ENCODE data around the gene TM4SF5. TPM values are rescaled to one million over a fixed set of nuclear protein-coding genes. Genes with fewer than 3 reads are reported as not detected.

TM4SF5 gene
- total RNA-seq, 1 experiment from 2014 or later: not detected

DNA sequence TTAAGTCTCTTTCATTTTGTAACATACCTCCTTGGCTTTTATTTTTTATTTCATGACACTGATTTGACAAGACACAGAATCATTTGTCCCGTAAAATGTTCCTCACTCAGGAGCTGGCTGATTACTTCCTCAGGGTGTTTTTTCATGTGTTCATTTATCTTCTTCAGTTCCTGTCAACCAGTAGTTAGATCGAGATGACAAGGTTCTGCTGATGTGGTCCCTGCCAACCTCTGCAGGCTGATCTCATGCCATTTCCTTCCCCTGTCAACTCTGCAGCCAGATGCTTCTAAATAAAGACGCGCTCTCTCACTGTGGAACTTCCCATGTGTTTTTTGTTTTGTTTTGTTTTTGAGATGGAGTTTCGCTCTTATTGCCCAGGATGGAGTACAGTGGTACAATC is 23.8 kb upstream of the TM4SF5 start:
- no peak for DNase-seq (ENCODE audit: low read depth)

DNA sequence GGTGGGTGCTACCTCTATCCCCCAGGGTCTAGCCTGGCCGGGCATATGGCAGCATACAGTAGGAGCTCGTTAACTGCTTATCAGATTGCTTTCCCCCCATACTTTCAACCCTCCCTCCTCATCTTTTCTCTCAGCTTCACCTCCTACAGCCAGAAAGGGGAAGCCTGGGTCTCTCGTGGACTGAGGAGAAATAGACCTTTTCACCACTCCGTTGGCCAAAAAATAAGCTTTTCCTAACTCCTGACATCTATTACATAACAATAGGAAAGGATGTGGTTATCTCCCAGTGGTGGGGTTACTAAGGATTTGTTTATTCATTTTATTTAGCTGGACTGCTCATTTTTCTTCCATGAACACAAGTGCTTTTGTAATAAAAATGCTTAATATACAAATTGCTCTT is 23.0 kb upstream of the TM4SF5 start:
- DNase-seq (ENCODE audit: low read depth): no peak

DNA sequence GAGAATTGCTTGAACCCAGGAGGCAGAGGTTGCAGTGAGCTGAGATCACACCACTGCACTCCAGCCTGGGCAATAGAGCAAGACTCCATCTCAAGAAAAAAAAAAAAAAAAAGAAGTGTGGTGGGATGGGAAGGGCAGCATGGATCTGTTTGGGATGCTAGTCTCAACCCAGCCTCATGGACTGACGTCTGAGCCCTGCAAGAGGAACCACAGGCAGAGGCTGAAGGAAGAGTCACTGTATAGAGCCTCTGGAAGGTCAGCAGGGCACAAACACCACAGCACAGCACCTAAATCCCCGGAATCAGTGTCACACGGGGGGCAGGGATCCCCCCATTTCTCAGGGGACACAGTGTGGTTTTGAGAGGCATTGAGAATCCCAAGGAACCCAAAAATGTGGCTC is 21.1 kb upstream of the TM4SF5 start:
- no peak for DNase-seq (ENCODE audit: low read depth)

DNA sequence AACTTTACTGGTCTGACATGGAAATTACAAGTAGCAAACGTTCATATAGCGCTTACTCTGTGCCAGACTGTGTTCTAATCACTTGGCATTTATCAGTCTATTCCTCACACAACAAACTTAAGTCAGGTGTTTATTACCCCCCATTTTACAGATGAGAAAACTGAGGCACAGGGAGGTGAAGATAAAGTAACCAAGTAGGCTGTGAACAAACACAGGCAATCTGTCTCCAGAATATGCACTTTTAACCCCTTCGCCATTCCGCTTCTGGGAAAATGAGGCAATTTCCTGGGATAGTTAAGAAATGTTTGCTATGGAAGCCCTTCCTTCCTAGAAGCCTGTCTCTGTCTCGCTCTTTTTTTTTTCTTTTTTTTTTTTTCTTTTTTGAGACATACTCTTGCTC is 19.8 kb upstream of the TM4SF5 start:
- no peak for DNase-seq (ENCODE audit: low read depth)

DNA sequence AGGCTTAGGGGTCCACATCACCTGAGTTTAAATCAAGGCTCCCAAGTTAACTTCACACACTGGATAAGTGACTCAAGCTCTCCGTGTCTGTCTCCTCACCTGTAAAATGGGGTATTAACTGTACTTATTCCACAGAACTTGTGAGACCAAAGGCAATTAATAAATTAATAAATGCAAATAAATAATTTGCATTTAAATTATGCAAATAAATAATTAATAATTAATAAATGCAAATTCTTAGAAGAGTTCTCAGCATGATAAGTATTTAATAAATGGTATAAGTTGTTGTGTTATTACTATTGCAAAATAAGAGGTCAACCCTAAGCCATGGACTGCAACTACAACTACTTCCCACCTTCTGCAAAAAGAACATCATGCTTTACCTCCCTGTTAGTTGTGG is 18.3 kb upstream of the TM4SF5 start:
- no peak for DNase-seq (ENCODE audit: low read depth)

DNA sequence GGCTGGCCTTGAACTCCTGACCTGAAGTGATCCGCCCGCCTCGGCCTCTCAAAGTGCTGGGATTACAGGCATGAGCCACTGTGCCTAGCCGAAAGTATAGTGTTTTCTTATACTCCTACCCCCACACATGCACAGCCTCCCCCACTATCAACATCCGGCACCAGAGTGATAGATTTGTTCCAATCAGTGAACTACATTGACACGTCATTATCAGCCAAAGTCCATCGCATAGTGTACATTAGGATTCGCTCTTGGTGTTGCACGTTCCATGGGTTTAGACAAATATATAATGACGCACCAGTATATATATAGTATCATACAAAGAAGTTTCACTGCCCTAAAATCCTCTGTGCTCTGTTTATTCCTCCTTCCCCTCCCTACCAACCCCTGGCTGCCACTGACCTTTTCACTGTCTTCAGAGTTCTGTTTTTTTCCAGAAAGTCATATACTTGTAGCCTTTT is 11.9 kb upstream of the TM4SF5 start:
- DNase-seq (ENCODE audit: low read depth): no peak

DNA sequence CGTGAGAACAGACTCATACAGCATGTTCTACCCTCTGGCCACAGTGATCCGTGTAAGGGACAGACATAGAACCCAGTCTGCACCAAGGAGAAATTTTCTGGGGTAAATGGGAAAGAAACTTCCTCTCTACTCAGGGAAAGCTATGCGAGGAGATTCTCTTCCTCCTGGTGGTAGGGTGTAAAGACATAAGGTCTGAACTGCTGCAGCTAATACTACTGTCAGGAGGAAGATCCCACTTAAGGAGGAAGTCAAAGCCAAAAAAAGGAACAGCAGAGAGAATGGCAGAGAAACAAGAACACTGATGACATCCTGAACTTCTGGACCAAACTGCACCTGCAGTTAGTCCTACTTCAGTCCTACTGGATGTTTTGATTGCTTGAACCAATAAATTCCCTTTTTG is 7.1 kb upstream of the TM4SF5 start:
- no peak for DNase-seq (ENCODE audit: low read depth)

DNA sequence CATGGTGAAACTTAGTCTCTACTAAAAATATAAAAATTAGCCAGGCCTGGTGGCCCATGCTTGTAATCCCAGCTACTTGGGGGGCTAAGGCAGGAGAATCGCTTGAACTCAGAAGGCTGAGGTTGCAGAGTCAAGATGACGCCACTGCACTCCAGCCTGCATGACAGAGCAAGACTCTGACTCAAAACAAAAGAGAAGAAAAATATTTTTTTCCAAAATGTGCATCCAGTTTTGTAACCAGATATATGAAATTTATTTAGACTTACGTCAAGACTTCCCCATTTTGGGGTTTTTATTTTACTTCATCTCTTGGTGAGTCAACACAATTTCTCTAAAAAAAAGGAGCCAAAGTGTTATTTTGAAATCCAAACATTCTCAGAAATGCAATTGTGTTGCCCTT is 5.5 kb upstream of the TM4SF5 start:
- DNase-seq (ENCODE audit: low read depth): no peak

DNA sequence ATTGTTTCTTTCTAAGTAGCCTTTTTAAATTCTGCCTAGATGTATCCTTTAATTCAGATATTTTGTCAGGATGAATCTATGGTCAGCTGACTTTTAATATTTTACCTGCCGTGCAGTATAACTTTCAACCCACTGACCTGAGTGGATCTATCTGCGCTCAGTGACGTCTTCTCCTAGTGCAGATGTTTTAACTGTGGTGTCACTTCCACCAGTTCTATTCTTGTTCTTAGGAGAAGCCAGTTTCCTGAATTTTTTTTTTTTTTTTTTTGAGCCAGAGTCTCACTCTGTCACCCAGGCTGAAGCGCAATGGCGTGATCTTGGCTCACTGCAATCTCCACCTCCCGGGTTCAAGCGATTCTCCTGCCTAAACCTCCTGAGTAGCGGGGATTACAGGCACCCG is 5.0 kb upstream of the TM4SF5 start:
- no peak for DNase-seq (ENCODE audit: low read depth)

DNA sequence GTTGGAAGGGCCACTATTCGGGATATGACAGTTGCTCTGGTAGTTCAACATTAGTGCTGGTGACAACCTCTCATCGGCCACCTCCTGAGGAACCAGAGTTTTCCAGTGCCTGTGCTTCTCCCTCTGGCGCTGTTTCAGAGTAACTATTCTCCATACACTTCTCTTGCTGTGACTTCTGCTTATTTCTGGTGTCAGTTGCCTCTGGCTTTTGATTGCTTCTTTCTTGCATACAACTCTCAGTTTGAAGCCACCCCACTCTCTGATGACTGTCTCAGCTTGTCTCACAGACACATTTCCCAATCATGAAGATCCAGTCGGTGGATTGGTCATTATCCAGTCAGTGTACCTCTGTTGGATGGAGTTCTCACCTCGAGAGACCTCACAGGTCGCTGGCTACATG is 3.4 kb upstream of the TM4SF5 start:
- no peak for DNase-seq (ENCODE audit: low read depth)

DNA sequence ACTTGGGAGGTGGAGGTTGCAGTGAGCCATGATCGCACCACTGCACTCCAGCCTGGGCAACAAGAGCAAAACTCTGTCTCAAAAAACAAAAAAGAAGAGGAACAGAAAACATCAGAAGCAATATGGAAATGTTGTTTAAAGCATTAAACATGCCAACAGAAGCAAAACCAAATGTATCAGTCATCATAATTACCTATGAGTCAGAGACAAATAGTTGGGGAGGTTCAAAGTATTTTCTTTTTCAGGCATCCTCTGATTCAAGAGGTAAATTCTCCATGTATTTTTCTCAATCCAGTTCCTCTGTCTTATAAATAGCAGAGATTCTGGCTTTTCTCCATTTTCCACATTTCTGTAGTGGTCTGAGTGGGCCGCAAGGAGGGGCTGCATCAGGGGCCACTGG is 2.1 kb upstream of the TM4SF5 start:
- no peak for DNase-seq (ENCODE audit: low read depth)

DNA sequence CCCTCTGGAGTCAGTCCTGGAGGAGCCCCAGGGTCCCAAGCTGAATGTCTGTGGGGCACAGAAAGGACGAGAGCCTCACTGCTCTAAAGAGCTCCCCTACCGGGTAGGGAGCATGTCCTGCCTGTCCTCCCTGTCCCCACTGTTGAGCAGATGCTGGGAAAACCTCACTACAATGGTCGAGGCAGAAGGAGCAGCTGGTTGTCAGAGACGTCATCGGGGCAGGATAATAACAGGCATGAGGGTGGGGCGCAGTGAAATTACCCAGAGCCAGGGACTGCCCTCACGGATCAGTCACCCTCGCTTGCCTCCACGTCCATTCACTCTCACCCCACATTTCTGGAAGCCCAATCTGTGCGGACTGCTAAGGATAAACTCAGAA is 538 bp downstream of the TM4SF5 start:
- DNase-seq (ENCODE audit: low read depth): no peak

DNA sequence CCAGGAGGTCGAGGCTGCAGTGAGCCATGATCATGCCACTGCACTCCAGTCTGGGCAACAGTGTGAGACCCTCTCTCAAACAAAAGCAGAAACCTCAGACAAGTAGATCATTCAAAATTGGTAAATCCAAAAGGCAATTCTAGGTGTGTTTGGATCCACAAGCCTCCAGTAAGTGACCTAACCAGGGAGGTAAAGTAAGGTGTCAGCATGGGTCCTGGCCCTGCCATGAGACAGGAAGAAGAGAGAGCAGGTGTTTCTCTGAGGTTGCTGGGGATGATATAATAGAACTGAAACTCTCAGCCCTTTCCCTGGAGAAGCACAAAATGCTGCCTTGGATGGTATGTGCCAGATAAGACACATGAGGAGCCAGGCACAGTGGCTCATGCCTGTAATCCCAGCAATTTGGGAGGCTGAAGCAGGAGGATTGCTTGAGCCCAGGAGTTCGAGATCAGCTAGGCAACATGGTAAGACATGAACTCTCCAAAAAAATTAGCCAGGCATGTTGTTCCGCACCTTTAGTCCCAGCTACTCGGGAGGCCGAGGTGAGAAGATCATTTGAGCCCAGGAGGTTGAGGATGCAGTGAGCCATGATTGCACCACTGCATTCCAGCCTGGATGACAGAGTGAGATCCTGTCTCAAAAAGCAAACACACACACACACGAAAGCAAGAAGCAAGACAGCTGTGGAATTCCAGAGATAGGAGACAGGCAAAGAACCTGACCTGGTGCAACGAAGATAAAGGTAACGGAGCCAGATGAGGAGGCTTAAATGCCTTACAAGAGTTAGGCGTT is 6.5 kb downstream of the TM4SF5 start:
- DNase-seq (ENCODE audit: low read depth): no peak

DNA sequence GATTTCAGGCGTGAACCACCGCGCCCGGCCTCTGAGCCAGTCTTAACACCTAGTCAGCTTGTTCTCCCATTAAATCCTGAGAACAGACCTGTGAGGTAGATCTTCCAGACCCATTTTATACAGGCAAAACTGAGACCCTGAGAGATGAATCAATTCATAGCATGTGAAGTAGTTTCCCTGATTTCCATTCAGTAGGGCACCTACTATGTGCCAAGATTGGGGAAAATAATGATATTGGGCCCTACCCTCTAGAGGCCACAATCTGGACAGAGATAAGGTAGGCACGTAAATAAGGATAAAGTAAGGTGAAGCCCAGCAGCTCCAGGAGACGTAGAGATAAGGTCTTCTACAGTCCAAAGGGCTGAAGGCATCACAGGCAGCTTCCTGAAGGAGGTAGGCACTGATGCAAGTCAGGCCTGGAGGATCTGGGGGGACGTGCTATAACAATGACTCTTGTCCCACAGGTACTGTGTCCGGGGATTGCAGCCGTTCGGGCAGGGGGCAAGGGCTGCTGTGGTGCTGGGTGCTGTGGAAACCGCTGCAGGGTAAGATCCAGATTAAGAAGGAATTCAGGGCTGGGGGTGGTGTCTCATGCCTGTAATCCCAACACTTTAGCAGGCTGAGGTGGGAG is 8.8 kb downstream of the TM4SF5 start:
- no peak for DNase-seq (ENCODE audit: low read depth)

DNA sequence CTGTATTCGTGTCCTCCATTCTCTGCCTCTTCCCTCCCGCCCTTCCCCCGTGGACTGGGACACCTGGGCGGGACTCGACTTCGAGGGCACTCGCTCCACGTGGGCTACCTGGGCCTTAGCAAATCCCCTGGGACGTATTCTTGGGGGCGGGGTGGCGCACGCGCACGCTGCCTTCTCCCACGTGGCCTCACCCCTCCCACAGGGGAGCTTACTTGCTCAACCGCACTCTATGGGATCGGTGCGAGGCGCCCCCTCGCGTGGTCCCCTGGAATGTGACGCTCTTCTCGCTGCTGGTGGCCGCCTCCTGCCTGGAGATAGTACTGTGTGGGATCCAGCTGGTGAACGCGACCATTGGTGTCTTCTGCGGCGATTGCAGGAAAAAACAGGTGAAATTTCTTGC is 11.0 kb downstream of the TM4SF5 start:
- no peak for DNase-seq (ENCODE audit: low read depth)

DNA sequence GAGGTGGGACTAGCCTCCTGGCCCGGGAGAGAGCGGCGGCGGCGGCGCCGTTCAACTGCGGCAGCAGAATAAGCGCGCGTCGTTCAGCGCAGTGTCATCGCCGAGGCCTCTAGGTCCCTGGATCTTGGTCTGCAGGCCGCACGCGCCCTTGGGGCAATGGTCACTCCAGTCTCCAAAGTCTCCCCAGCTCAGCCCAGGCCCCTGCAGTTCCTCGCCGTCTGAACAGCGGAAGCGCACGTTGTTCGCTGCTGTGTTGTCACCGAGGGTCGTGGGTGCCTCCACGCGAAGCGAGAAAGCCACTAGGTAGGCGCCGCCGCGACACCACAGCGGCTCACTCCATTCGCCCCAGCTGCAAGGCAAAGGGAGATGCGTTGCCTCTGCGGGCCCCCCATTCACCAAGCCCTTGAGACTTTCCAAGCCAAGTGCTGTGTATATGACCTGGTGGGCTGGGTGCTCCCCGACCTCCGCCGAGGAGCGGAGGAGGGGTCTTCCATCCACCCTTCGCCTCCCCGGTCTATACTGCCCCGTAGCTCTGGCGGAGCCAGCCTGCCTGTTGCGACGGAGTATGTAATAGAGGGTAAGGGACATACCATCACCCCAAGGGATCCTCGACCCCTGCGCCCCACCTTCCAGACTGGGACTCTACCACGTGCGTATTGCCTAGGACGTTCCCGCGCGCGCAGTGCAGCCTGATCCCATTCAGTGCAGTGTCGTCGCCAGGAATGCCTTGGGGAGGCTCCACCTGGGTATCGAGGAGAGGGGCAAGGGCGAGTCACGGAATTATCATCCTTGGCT is 13.8 kb downstream of the TM4SF5 start:
- DNase-seq (ENCODE audit: low read depth): no peak

DNA sequence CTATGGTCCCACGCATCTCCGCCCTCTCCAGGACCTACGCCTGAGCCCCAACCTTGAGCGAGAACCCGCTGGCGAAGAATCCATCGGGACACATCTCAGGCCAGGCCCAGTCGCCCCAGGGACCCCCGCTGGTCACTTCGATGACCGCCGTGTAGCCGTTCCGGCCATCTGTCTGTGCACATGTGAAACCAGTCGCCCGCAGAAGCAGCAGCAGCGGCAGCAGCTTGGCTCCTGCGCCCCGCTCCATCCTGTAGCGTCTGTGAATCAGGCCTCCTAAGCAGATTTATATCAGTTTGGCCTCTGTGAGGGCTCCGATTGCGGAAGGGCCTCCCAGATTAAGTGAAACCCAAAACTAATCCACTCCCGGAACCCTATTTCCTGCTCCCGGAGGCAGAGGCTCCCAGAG is 14.4 kb downstream of the TM4SF5 start, which contains the start of gene VMO1:
Gene VMO1, minus strand, starts transcription at position 259 of the 406 bp plus-strand sequence. Its CDS starts 12 bp downstream, at position 247.
- peak; percentile 58 for DNase-seq (ENCODE audit: low read depth)

DNA sequence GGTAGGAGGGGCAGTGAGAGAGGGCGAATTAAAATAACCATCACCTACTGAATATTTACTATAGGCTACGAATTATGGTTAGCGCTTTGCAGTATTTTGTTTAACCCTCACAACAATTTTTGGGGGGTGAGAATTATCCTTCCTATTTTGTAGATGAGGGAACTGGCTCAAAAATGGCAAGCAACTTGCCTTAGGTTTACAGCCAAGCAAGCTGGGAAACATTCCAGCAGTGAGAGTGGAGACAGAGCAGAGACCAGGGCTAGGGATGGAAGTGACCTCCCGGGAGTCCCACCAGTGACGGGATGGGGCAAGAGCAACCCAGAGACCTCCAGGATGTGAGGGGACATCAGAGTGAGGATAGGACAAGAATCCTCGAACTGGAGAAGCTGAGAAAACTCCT is 14.8 kb downstream of the TM4SF5 start:
- DNase-seq (ENCODE audit: low read depth): no peak

DNA sequence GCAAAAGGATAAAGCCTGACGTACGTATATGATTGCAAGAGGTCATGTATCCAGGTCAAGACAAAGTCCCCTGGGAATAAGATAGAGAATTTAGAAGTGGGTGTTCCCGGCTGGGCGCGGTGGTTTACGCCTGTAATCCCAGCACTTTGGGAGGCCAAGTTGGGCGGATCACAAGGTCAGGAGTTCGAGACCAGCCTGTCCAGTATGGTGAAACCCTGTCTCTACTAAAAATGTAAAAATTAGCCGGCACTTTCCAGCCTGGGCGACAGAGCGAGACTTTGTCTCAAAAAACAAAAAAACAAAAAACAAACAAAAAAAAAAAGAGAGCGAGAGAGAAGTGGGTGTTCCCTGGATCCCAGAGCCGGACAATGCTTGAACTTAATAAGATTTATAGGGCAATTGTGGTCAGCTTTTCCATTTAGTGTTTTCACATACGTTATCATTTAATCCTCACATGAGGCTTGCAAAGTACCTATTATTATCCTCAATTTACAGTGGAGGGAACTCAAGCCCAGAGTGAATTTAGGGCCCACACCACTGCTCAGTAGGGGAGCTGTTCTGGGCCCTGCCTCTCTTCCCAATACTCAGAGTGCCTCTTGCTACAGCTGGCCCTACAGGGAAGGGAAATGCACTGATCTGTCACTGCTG is 16.6 kb downstream of the TM4SF5 start:
- DNase-seq (ENCODE audit: low read depth): no peak

DNA sequence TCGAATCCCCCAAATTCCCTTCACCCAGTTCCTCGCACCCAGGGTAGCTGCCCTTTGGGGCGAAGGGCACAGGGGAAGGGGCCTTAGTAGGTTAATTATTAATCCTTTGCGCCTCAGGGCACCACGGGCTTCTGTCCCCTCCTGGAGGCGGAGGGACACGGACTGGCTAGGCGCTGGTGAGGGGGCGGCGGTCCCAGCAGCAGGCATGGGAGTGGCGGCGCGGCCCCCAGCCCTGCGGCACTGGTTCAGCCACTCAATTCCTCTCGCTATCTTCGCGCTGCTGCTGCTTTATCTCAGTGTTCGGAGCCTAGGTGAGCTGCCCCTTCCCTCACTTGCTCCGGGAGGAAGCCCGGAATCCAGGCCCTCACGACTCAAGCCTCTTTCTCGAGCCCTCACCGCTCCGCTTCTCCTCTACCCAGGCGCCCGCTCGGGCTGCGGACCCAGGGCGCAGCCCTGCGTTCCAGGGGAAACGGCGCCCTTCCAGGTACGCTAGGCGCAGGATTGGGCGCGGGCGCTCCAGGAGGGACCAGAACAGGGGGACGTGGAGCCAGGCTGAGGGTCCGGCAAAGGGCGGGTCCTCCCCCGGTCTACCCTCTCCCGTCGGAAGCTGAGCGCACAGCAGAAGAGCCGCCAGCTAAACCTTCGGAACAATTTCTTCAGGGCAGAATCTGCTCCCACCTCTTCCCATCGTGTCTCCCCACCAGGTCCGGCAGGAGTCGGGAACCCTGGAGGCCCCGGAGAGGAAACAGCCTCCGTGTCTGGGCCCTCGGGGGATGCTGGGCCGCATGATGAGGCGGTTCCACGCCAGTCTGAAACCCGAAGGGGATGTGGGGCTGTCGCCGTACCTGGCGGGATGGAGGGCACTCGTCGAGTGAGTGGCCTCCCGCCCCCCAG is 17.4 kb downstream of the TM4SF5 start, which contains the start of gene GLTPD2:
Gene GLTPD2, plus strand, starts transcription at position 158 of the 894 bp plus-strand sequence. Its CDS starts 48 bp downstream, at position 206.
- DNase-seq (ENCODE audit: low read depth): no peak

DNA sequence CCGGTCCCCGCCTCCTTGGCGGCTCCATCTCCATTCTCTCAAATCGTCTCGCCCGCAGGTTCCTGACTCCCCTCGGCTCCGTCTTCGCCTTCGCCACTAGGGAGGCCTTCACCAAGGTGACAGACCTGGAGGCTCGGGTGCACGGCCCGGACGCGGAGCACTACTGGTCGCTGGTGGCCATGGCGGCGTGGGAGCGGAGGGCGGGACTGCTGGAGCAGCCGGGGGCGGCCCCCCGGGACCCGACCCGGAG is 17.9 kb downstream of the TM4SF5 start:
- no peak for DNase-seq (ENCODE audit: low read depth)
